Measurements from ENCODE around the gene FOXP1.
A peak's percentile ranks its signal among the peaks of the same experiment; 100 is the strongest.

FOXP1 gene

DNA sequence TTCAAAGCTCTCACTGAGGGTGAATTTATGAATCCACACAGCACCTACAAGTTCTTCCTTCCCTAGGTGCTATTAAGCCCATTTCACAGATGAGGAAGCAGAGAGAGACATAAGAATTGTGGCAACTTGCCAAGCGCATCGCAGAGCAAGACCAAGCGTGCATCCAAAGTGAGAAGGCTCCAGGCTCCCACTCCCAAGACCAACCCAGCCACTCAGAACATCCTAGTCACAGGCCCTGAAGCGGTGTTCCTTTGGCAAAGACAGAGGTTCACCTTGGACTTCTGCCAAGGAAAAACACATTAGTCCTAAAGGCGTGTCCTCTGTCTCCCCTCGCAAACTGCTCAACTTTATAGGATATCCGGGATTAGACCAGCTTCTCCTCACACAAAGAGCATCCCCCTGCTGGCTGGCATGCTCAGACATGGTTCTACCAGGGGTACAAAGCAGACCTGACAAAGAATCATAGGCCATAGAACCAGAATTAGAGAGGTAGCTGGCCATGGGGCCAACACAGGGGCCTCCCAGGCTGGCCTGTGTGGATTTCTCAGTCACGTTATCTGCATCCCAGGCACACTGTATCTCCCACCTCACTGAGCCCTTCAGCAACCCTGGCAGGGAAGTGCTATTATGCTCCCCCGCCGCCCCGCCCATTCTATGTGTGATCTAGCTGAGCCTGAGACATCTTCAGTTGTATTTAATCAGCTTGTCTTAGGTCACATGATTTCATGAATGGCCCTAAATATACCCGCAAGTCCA is 160.2 kb downstream of the FOXP1 start:
- Histone ChIP-seq H3K9me2 (ENCODE audit: low read depth, low read length) (no peaks in the 10 kb centered on the region), H3K27ac (ENCODE audit: low read depth, low read length, poor library complexity, severe bottlenecking) (peak overlapping the region; percentile 99), H3K36me3 (ENCODE audit: insufficient read depth, low read length) (peaks cover 4% of the 10 kb centered on the region; the same call in 1 of the 2 replicates), H3K4me3 (ENCODE audit: low read depth, low read length, poor library complexity, severe bottlenecking) (peak overlapping the region; percentile 52), H3K9ac (ENCODE audit: low read length) (peak overlapping the region; percentile 64), H3K4me1 (ENCODE audit: insufficient read depth, low read length, severe bottlenecking) (peaks cover 78% of the 10 kb centered on the region), H2AFZ (ENCODE audit: low read length) (no peak overlapping the region), H3K9me3 (ENCODE audit: low read length) (no peaks in the 10 kb centered on the region), H3F3A (ENCODE audit: insufficient read depth, low read length) (peaks cover 12% of the 10 kb centered on the region), H3K79me2 (ENCODE audit: insufficient read depth, low read length) (peaks cover 18% of the 10 kb centered on the region), H4K20me1 (ENCODE audit: insufficient read depth, low read length) (no peaks in the 10 kb centered on the region), H3K4me2 (ENCODE audit: low read length) (peak overlapping the region; percentile 84), H3K27me3 (ENCODE audit: insufficient read depth, low read length) (no peaks in the 10 kb centered on the region)
- TF ChIP-seq EZH2 (IDR thresholded peaks at IDR 0.05; ENCODE audit: borderline replicate concordance, low read length), result no peak
- TF ChIP-seq, protein P1, sequence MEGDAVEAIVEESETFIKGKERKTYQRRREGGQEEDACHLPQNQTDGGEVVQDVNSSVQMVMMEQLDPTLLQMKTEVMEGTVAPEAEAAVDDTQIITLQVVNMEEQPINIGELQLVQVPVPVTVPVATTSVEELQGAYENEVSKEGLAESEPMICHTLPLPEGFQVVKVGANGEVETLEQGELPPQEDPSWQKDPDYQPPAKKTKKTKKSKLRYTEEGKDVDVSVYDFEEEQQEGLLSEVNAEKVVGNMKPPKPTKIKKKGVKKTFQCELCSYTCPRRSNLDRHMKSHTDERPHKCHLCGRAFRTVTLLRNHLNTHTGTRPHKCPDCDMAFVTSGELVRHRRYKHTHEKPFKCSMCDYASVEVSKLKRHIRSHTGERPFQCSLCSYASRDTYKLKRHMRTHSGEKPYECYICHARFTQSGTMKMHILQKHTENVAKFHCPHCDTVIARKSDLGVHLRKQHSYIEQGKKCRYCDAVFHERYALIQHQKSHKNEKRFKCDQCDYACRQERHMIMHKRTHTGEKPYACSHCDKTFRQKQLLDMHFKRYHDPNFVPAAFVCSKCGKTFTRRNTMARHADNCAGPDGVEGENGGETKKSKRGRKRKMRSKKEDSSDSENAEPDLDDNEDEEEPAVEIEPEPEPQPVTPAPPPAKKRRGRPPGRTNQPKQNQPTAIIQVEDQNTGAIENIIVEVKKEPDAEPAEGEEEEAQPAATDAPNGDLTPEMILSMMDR (IDR thresholded peaks at IDR 0.05; ENCODE audit: low read length), result peak; percentile 19; the same call in 1 of the 2 replicates

DNA sequence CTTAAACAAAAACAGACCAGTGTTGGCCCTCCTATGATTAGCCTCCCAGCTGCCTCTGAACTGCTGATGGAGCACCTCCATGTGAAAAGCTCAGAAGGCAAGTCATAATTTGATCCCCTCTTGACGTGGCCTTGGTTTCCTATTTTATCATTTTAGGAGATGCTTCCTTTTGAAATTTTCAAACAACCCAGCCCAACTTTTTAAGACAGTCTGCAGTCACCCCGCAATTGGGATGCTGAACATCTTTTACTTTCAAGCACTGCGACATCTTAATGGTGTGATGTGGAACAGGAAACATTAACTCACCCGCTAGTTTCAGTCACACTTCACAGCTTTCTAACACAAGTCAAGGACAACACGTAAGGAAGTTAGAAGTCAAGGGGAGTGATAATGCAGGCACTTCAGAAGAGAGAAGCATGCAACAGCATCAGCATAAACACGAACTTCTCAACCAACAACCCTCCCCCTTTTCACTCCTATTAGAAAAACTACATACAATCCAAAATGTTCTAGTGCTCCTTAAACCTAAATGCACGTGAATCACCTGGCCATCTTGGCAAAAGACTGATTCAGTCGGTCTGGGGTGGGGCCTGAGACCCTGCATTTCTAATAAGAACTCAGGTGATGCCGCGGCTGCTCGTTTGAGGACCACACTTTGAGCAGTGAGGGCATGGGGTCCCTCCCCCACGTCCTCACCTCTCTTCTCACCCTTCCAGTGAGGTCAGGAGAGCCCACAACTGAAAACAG is 161.5 kb downstream of the FOXP1 start:
- H3K27ac ChIP-seq (ENCODE audit: low read depth, low read length, poor library complexity, severe bottlenecking), result peak overlapping the region; percentile 99
- peak overlapping the region; percentile 64 for H3K9ac ChIP-seq (ENCODE audit: low read length)
- peak overlapping the region; percentile 52 for H3K4me3 ChIP-seq (ENCODE audit: low read depth, low read length, poor library complexity, severe bottlenecking)

DNA sequence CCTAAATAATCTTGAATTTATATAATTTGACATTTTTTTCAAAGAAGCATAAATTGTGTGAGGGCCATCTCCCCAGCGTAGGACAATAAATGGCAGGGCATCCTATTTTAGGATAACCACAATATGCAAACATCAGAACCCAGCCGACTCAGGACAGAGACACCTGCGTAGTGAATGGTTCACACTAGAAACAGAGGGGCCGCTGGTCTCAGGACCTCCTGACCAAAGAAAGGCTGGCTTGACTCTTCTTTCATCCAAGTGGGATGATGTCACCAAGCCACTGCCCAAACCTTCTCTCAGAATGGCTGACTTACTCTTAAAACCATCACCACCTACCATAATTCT is 162.1 kb downstream of the FOXP1 start:
- H3K4me2 ChIP-seq (ENCODE audit: low read length), result peak overlapping the region; percentile 84
- peaks cover 4% of the 10 kb centered on the region; the same call in 1 of the 2 replicates for H3K36me3 ChIP-seq (ENCODE audit: insufficient read depth, low read length)
- H3K4me3 ChIP-seq (ENCODE audit: low read depth, low read length, poor library complexity, severe bottlenecking), result peak overlapping the region; percentile 52
- H3K79me2 ChIP-seq (ENCODE audit: insufficient read depth, low read length), result peaks cover 28% of the 10 kb centered on the region
- H3K9me3 ChIP-seq (ENCODE audit: low read length), result no peaks in the 10 kb centered on the region
- H3K4me1 ChIP-seq (ENCODE audit: insufficient read depth, low read length, severe bottlenecking), result peaks cover 96% of the 10 kb centered on the region
- TF ChIP-seq, protein P1 (IDR thresholded peaks at IDR 0.05; ENCODE audit: low read length), result no peak
- TF ChIP-seq EZH2 (IDR thresholded peaks at IDR 0.05; ENCODE audit: borderline replicate concordance, low read length), result no peak
- H3K9me2 ChIP-seq (ENCODE audit: low read depth, low read length), result no peaks in the 10 kb centered on the region
- H3K9ac ChIP-seq (ENCODE audit: low read length), result peak overlapping the region; percentile 64
- no peaks in the 10 kb centered on the region for H4K20me1 ChIP-seq (ENCODE audit: insufficient read depth, low read length)
- H3K27ac ChIP-seq (ENCODE audit: low read depth, low read length, poor library complexity, severe bottlenecking), result peak overlapping the region; percentile 99
- no peak overlapping the region for H2AFZ ChIP-seq (ENCODE audit: low read length)
- no peaks in the 10 kb centered on the region for H3K27me3 ChIP-seq (ENCODE audit: insufficient read depth, low read length)
- peaks cover 12% of the 10 kb centered on the region for H3F3A ChIP-seq (ENCODE audit: insufficient read depth, low read length)

More for the DNA sequence above, 161.5 kb downstream of the FOXP1 start:
- peak overlapping the region; percentile 84 for H3K4me2 ChIP-seq (ENCODE audit: low read length)
- peaks cover 12% of the 10 kb centered on the region for H3F3A ChIP-seq (ENCODE audit: insufficient read depth, low read length)
- peaks cover 4% of the 10 kb centered on the region; the same call in 1 of the 2 replicates for H3K36me3 ChIP-seq (ENCODE audit: insufficient read depth, low read length)
- H3K9me3 ChIP-seq (ENCODE audit: low read length), result no peaks in the 10 kb centered on the region
- no peaks in the 10 kb centered on the region for H4K20me1 ChIP-seq (ENCODE audit: insufficient read depth, low read length)
- H2AFZ ChIP-seq (ENCODE audit: low read length), result no peak overlapping the region
- peaks cover 92% of the 10 kb centered on the region for H3K4me1 ChIP-seq (ENCODE audit: insufficient read depth, low read length, severe bottlenecking)
- H3K27me3 ChIP-seq (ENCODE audit: insufficient read depth, low read length), result no peaks in the 10 kb centered on the region
- no peaks in the 10 kb centered on the region for H3K9me2 ChIP-seq (ENCODE audit: low read depth, low read length)
- peaks cover 28% of the 10 kb centered on the region for H3K79me2 ChIP-seq (ENCODE audit: insufficient read depth, low read length)
- no peak for TF ChIP-seq EZH2 (IDR thresholded peaks at IDR 0.05; ENCODE audit: borderline replicate concordance, low read length)
- TF ChIP-seq, protein P1 (IDR thresholded peaks at IDR 0.05; ENCODE audit: low read length), result no peak
